IPS DF 4.7 (cell line): ENCODE results near the gene KCNQ1.

ENCODE experiments used
- DNase-seq: peaks from one replicate; pipeline ENCODE4 v3.0.0-alpha.2; 2013; ENCODE audit warnings: low spot score; ENCODE audit errors: extremely low read depth

KCNQ1 gene

DNA sequence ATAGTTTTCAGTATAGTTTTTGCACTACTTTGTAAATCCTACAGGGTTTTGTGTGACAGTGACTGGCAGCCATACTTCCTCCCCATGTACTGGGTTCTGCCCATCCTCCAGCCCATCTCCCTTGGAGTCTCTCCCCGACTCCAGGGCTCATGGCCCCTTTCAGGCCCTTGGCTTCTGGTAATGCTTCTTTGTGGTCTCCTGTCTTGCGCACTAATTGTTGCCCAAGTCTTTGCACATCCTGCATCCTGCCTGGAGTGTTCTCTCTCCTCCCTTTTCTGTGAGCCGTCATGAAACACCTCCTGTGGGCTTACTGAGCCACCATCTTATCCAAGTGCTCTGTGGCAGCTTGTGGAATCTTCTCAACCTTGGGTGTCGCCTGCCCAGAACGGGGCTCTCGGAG lies 266.4 kb downstream of the KCNQ1 start:
- no peak for DNase-seq

DNA sequence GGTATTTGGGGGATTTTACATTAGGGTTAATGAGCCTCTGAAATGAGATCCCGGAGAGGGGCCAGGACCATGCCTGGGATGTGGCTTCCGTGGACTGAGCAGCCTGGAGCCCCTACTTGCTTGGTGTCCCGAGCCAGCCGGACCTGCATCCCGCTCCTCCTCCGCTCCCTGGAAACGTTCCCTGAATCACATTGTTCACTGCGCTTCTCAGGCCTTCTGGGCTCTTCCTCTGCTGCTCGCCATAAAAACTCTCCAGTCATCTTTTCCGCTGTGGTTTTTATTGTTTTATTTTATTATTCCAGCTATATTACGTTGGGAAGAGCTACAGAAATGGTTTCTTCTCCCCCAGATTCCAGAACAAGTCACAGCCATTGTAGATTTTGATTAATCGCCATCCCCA lies 268.3 kb downstream of the KCNQ1 start:
- no peak for DNase-seq

DNA sequence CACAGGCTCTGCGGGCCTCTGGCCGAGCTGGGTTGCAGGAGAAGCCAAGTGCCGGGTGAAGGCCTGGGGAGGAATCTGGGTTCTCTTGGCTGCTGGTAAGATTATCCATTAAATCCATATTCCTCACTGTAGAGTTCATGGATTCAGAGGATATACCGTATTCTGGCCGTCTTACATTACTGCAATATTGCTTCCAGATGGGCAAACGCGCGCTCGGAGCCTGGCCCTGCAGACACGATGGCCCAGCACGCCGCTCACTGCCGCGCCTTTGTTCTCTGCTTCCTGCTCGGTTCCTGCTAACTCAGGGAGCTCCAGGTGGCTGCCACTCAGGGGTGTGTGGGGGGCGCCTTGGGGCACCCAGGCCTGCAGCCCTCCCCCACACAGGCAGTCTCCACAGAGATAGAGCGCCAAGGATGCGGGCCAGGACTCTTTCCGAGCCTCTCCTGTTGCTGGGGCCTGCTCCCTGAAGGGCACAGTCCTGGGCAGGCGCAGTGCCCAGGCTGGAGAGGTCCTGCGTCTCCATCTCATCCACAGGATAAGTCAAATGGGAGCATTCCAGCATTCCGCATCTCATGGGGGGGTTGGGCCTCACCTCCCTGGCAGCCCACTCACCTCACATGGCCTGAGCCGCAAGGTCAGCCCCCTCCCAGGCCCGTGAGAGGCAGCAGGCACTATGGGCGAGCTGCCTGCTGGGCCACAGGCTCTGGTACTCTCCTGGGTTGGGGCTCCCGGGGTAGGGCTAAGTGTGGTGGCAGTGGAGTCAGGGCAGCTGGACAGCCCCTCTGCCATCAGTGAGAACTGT lies 269.1 kb downstream of the KCNQ1 start:
- DNase-seq = no peak

DNA sequence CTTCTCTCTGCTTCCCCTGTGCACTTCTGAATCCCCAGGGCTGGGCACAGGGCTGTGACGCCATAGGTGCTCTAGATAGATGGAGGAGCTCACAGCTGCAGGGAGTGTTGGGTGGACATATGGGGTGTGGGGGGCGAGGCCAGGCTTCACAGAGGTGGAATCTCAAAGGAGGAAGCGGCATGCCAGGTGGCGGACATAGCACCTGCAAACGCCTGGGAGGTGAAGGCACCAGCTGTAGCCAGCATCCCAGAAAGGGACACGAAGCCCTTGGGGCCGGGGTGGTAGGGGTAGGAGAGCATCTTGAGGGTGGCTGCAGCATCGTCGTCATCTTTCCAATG lies 269.6 kb downstream of the KCNQ1 start:
- DNase-seq = no peak

DNA sequence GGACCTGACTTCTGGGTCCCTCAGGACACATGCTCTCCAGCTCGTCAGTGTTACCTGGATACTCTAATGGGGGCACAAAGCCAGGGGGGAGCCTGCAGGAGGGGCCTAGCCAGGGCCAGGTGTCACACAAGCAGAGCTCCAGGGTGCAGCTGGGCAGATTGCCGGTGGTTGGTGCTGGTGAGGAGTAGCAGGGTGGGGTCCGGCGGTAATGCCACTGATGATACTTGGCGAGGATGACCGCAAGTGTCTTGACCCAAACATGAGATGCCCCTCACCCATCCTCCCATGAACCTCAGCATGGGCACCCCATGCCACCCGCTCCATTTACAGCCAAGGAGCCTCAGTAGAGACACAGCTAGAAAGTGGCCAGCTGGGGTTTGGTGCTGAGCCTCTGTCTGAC lies 270.1 kb downstream of the KCNQ1 start:
- DNase-seq = no peak

DNA sequence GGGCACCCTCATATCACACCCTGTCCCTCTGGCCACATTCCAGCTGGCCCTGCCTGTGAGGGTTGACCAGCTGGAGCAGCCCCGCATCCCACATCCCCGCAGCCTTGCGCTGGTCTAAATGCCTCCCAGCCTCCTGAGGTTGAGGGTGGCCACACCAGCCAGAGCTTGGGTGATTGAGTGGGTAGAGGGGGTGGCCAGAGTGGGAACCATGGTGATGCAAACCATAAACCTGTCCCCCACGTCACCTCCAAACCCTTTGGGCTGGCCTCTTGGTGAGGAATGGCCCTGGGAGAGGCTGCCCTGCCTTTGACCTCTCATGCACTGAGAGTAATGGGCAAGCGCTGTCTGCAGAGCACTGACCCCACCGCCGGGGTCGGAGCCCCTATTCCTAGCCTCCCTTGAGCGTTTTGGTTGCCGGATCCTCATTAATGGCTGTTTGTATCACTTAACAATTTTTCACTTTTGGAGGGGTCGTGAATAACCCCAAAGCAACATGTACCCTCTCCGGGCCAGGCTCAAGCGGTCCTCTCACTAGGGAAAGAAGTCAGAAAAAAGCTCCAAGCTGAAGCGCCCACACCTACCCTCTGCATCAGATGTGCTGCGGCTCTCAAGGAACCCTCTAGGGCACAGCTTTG lies 271.0 kb downstream of the KCNQ1 start:
- DNase-seq = no peak

DNA sequence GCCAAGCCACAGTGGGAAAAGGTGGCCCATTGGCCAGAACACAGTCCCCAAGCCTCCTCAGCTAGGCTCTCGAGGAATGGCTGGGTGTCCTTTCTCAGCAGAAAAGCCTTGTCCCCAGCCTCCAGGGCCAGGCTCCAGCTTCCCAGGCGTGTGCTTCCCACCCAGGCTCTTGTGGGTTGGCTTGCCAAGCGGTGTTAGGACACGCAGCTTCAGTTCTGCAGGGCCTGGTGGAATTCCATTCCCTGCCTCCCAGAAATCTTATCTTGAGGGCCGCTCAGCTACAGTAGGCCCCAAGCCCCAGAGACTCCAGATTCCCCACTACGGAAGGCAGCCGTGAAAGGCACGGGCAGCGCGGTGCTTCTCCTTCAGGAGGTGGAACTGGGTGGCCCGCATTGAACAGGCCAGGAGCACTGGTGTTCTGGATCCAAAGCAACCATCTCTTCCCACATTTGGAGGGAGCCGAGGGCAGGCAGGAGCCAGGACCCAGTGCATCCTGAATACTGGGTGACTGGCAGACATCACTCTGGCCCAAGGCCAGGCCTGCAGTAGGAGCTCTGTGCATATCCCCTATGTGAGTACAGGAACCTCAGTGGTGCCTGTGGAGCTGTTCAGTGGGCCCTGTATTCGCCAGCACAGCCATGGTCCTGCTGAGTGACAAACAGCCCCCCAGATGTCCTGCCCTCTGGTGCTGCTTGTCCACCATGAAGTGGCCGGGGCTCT lies 271.7 kb downstream of the KCNQ1 start:
- no peak for DNase-seq

DNA sequence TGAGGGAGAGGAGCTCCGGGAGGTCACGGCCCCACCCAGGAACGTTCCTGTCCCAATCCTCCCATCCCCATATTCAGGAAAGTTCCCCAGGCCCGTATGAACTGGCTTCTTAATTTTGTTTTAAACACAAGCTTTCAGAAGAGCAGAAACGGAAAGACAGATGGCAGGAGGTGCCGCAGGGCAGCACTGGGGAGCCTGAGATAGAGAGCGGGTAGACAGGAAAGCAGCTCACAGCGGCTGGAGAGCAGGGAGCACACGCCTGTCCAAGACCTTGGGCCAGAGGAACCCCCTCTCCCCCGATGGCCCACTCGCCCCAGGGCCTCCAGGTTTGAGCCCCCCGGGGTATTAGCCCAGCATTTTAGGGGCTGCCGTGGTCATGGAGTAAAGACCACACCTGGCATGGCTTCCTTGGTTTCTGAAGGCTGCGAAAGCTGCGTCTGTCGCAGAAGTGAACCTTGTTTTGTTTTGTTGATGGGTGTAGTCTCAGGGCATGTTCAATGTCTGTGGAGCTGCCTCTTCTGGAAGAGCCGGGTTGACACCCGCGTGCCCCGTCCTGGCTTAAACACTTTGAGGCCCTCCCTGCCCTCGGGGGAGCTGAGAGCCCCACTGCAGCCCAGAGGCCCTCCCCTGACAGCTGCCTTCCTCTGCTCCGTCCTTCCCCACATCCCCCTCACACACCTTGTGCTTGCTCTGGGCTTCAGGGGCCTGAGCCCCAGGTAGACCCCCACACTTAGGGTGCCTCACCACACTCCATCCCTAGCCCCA lies 272.9 kb downstream of the KCNQ1 start:
- DNase-seq = no peak

DNA sequence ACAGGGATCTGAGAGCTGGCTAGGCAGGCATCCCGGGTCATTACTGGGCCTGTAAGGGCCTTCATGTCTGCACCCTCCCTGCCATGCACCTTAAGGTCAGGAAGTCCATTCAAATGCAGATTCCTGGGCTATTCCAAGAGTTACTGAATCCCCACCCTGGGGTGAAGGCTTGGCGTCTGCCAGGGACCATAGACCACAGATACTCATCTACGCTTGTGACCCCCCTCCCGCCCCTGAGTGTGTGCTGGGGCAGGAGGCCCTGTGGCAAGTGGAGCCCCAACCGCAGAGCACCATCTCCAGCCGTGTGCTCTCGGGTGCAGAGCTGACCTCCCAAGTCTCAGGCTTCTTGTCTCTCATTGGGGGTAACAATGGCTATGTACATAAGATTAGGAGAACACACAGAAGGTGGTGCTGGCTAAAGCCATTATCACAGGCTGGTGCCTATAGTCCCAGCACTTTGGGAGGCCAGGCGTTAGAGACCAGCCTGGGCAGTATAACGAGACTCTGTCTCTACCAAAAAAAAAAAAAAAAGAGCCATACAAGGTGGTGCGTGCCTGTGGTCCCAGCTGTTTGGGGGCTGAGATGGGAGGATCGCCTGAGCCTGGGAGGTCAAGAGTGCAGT lies 274.1 kb downstream of the KCNQ1 start:
- DNase-seq = no peak

DNA sequence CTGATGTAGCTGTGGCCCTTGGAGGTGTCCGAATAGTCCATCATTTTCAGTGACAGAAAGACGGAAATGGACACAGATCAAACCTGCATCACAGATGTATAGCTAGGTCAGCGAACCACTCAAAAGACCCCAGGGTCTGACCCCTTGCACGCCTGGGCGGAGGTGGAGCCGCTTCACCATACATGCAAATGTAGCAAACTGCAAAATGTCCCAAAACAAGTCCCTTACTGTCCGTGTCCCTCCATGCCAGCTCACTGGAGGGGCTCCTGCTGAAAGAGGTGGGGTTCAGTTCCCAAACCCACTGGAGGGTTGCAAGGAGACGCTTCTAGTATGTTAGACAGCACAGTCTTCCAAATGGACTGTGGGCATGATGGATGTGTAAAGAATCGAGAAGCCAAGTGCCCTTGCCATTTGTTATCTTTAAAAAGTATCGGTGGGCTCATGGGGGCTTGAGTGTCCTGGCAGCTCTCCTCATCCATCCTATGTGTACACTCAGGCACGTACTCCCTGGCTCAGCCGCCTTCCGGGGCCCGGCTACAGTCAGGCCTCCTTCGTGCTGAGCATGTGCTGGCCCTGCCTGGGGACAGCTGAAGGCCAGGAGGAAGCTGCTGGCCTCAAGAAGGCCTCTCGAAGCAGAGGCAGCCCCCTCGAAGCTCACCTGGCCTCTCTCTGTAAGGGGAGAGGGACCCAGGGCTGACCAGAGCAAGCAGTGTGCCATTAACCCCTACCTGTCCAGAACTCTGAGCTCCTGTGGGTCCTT lies 275.2 kb downstream of the KCNQ1 start:
- no peak for DNase-seq

DNA sequence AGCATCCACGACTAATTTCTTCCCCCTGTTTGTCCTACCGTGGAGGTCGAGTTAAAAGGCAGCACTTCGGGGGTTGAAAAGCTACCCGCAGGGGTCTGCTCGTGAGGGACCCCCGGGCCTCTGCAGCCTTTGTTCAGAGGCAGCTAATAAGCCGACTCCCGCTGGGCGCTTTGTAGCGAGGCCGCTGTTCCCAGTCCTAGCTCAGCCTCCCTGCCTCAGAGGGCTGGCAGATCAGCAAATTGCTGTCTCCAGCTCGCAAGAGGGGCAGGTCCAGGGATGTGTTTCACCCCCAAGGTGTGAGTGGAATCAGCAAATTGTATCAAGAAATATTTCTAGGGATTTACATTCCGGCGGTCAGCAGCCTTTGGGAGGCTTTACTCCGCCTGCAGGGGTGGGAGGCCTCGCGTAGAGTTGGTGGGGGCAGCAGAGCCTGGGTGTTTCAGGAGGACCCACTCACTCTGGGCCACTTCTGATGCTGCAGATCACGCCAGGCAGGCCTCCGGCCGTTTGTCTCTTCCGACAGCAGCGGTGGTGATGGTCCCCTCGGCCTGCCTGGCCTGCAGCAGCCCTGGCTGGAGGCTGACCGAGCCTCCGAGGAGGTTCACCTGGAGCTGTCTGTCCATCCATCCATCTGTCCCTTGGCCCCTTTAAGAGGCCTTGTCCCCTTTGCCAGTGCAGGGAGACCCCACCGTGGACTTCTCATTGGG lies 276.6 kb downstream of the KCNQ1 start:
- DNase-seq = no peak

DNA sequence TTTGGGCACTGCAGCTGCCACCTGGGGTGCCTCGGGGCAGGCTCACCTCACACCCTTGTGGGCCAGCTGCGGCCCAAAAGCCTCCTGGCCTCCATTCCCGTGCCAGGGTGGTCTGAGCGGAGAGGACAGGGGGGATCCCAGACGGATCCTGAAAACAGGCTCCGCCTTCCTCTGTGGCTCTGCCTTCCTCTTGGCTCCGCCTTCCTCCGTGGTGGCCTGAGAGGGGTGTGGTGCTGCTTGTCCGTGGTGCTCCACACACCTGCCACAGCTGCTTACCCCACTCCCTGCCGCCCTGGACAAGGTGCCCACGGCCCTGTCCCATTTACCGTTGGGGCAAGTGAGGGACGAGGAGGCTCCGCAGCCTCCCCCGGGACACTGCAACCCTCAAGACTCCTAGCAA lies 278.1 kb downstream of the KCNQ1 start:
- DNase-seq = no peak

DNA sequence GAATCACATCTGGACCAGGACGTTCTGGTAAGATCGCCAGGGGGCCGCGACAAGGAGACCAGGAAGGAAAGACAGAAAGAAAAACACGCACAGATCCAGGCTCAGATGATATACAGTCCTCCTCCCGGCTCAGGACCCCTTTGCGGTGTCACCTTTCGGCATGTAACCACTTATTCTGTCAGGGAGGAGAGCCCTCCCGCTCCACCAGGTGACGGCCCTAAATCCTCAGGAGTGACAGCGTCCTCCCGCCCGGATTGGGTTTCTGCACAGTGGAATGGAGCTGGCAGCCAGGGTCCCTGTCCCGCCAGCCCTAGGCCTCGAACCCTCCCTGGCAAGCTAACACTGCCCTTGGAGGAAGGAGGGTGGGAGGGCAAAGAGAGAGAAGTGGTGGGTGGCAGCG lies 279.3 kb downstream of the KCNQ1 start:
- DNase-seq = no peak

DNA sequence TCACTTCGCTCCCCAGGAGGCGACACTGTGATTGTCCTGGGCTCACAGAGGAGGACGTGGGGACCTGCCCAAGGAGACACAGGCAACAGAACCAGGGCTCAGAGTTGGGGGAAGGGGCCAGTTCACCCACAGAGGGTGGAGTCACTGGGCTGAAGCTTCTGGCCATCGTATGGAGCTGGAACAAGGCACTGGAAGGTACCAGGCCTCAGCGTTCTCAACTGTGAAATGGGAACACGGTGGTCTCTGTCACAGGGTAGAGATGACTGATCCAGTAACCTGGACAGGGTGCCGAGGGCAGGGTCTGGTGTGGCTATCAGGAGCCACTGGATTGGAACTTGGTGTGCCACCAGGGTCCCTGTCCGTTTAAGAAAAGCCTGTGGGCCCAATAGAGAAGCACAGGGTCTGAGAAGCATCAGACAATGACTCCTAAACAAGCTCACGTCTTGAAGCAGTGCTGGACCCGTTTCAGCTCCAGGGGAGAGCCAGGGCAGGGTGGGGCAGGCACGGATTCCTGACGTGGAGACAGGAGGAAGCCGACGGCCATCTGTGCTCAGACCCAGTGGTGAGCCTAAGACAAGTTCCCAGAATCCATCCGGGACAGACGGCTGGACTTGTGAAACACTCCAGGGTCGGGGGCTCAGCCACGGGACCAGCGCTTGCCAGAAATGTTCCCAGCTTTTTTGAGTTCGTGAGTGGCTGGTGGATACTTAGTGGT lies 280.0 kb downstream of the KCNQ1 start:
- no peak for DNase-seq

DNA sequence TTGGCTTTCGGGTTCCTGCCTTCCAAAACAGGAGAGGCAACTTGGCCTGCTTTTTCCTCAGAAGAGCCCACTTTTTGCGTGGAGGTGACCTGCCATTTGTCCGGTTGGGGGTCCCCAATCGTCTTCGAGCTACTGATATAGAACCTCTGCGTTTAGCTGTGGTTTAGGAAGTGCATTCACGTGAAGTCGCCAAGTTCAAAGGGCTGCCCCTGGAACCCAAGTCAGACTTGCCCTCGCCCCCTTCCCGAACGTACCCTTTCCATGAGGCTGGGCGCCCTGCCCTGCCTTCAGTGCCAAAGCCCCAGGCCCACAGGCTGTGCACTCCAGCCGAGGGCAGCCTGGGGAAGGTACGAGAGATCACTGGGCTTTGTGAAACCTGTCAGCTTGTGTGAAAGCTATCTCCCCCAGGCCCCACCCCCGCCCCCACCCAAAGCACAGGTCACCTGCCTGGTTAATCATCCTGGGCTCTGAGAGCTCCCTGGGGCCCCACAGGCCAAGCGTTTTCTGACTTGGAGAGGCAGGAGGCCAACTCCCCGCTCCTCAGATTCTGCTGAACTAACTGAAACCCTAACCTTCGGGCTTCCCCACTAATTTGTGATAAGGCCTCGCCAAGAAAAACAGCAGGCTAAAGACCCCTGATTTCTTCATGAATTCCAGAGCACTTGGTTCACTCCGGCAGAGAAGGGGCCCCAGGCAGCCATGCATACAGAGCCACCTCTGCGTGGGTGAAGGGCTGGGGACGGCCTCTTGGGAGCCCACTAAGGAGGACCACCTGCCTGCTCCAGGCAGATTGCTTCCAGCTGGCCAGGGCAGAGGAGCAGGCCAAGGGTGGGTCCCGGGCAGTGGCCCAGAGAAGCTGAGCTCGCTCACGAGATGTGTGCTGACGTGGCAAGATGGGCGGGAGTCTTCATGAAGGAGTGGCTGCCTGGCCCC lies 280.8 kb downstream of the KCNQ1 start:
- no peak for DNase-seq

DNA sequence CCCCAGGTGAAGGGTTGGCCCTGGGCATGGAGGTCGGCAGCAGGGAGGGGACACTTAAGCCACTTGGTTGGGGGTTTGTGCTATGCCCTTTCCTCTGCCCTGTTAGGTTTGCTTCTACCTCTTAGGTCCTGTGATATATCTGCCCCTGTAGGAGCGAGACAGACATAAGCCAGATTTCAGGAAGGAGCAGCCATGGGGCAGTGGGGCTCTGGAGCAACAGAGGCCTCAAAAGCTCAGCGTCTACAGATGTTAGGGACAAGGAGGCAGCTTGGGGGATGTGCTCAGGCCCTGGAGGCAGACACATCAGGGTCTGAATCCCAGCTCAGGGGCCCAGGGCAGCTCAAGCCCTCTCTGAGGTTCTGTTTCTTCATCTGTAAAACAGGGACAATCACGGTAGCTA lies 282.2 kb downstream of the KCNQ1 start:
- DNase-seq = no peak

DNA sequence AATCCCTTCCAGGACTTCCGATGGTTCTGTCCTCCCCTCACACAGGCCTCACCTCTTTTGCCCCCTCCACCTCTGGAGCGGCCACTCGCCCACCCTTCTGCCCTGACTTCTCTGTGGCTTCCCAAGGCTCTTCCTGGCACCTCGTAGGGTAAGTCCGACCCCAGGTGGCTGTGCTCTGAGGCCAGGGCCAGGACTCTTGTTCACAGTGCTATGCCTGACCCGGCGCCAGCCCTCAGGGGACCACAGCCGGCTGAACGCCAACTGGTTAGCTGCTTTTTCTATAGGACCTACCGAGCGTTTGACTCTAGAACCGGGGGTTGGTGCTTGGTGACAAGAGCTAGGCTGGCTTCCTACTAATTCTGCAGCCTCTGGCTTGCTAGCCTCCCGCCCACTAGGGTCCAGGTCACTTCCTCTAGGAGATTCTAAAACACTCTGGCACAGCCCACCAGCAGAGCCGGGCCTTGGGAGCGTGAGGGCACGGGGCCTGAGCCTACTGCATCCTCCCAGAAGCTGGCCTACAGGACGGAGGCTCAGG lies 283.4 kb downstream of the KCNQ1 start:
- no peak for DNase-seq

DNA sequence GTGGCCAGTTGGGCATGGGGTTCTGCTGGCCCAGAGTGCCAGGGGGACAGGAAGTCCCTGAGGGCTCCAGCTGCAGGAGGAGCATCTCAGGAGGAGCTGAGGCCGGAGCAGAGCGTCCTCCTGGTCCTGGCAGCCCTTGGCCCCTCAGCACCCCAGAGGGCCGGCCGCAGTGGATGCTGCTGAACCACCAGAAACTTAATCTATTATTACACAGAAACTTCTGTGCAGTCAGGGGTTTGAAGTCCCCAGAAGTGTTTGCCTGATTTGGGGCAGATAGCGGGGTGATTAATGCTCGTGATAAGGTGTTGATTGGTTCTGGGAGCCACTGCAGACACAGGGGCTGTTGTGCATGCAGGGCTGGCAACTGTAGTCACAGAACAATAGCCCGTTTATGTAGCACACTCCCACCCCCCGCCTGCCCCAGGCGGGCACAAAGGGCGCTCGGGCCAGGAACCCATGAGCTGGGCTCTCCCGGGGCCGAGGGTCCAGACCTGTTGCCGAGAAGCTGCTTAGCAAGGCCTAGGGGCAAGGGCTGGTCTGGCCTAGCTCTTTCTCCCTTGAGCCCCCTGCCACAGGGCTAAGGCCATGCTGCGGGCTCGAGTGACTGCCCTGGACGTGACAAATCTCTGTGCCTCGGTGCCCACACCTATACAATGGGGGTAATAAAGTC lies 284.0 kb downstream of the KCNQ1 start:
- DNase-seq = no peak
